NCI-H1092 (cell line): Measurements from ENCODE around the gene ZC2HC1C.
"Not testable (repeated sequence)": the region's sequence is repeated elsewhere in the genome, so short reads cannot be mapped to it uniquely, and the experiment has no call there.

Experiments
- DNase-seq: peaks from one replicate; lab custom pipeline; 2025; lab: John Stamatoyannopoulos, UW

Gene ZC2HC1C

GRCh38 chr14:75094896-75095295 is 25.5 kb downstream of the ZC2HC1C start:
- no peak for DNase-seq

GRCh38 chr14:75095690-75096089 is 26.2 kb downstream of the ZC2HC1C start:
- no peak for DNase-seq

- DNase-seq = no peak
Measured at GRCh38 chr14:75096959-75097358, 27.5 kb downstream of the ZC2HC1C start.

- DNase-seq = no peak
Measured at GRCh38 chr14:75098212-75098611, 28.8 kb downstream of the ZC2HC1C start.

- no peak for DNase-seq
Measured at GRCh38 chr14:75098682-75099081, 29.2 kb downstream of the ZC2HC1C start.

- no peak for DNase-seq
Measured at GRCh38 chr14:75101491-75101890, 32.0 kb downstream of the ZC2HC1C start.

- DNase-seq = no peak
Measured at GRCh38 chr14:75107186-75107585, 37.7 kb downstream of the ZC2HC1C start.

- no peak for DNase-seq
Measured at GRCh38 chr14:75109877-75110276, 40.4 kb downstream of the ZC2HC1C start.

- DNase-seq = no peak
Measured at GRCh38 chr14:75113932-75114539, 44.6 kb downstream of the ZC2HC1C start.

GRCh38 chr14:75119056-75119455 is 49.6 kb downstream of the ZC2HC1C start:
- DNase-seq = no peak

- DNase-seq = no peak
Measured at GRCh38 chr14:75120541-75121291, 51.3 kb downstream of the ZC2HC1C start.

GRCh38 chr14:75121552-75121951 is 52.1 kb downstream of the ZC2HC1C start:
- DNase-seq = no peak

GRCh38 chr14:75123991-75124390 is 54.5 kb downstream of the ZC2HC1C start:
- DNase-seq = no peak

- DNase-seq = no peak
Measured at GRCh38 chr14:75125617-75126016, 56.2 kb downstream of the ZC2HC1C start.

GRCh38 chr14:75126121-75126544 is 56.7 kb downstream of the ZC2HC1C start:
- no peak for DNase-seq

- peak; percentile 85 for DNase-seq
Measured at GRCh38 chr14:75126679-75127473, 57.4 kb downstream of the ZC2HC1C start, which contains the start of gene NEK9. NEK9 (minus strand) TSS chr14:75127048; CDS start chr14:75126921, 127 bp downstream.

GRCh38 chr14:75127474-75127820 is 58.0 kb downstream of the ZC2HC1C start:
- DNase-seq = not testable (repeated sequence)

- DNase-seq = no peak
Measured at GRCh38 chr14:75127903-75128595, 58.6 kb downstream of the ZC2HC1C start.

GRCh38 chr14:75128596-75128990 is 59.2 kb downstream of the ZC2HC1C start:
- no peak for DNase-seq
